NCI-H748 (cell line): ENCODE measurements around the gene TMEFF2.
A peak's percentile ranks its signal among the peaks of the same experiment; 100 is the strongest.

ENCODE experiments used
- DNase-seq: peaks from one replicate; lab custom pipeline; 2025; ENCODE audit not compliant: unreplicated experiment; lab: John Stamatoyannopoulos, UW

The TMEFF2 gene

GRCh38 chr2:192184349-192184748 lies 10.4 kb downstream of the TMEFF2 start:
- no peak for DNase-seq

GRCh38 chr2:192183296-192183695 lies 11.4 kb downstream of the TMEFF2 start:
- no peak for DNase-seq

- no peak for DNase-seq
Measured at GRCh38 chr2:192166946-192167345, 27.8 kb downstream of the TMEFF2 start.

- DNase-seq: no peak
Measured at GRCh38 chr2:192165842-192166241, 28.9 kb downstream of the TMEFF2 start.

GRCh38 chr2:192162392-192163042 lies 32.2 kb downstream of the TMEFF2 start:
- DNase-seq: peak; percentile 76

- DNase-seq: no peak
Measured at GRCh38 chr2:192161656-192162290, 33.0 kb downstream of the TMEFF2 start.

GRCh38 chr2:192159736-192160135 lies 35.0 kb downstream of the TMEFF2 start:
- DNase-seq: peak; percentile 29

GRCh38 chr2:192159208-192159607 lies 35.5 kb downstream of the TMEFF2 start:
- DNase-seq: no peak

GRCh38 chr2:192157776-192158175 lies 37.0 kb downstream of the TMEFF2 start:
- DNase-seq: no peak

GRCh38 chr2:192155511-192156118 lies 39.1 kb downstream of the TMEFF2 start:
- DNase-seq: no peak

GRCh38 chr2:192153561-192153960 lies 41.2 kb downstream of the TMEFF2 start:
- no peak for DNase-seq

GRCh38 chr2:192151853-192152252 lies 42.9 kb downstream of the TMEFF2 start:
- peak; percentile 70 for DNase-seq

- no peak for DNase-seq
Measured at GRCh38 chr2:192150166-192150565, 44.6 kb downstream of the TMEFF2 start.

GRCh38 chr2:192148620-192149321 lies 46.0 kb downstream of the TMEFF2 start:
- DNase-seq: no peak

- DNase-seq: no peak
Measured at GRCh38 chr2:192148241-192148619, 46.5 kb downstream of the TMEFF2 start.

- no peak for DNase-seq
Measured at GRCh38 chr2:192146069-192147015, 48.4 kb downstream of the TMEFF2 start.

GRCh38 chr2:192145496-192145895 lies 49.2 kb downstream of the TMEFF2 start:
- DNase-seq: no peak

- no peak for DNase-seq
Measured at GRCh38 chr2:192140236-192140839, 54.4 kb downstream of the TMEFF2 start.

GRCh38 chr2:192139813-192140212 lies 54.9 kb downstream of the TMEFF2 start:
- no peak for DNase-seq

GRCh38 chr2:192137451-192137850 lies 57.3 kb downstream of the TMEFF2 start:
- no peak for DNase-seq
